Ovary (tissue), 3 donors: ENCODE data around the gene TMPRSS4.

ENCODE experiments used
- EP300 ChIP-seq: sonication (generic); formaldehyde crosslinking; IDR thresholded peaks from one replicate; pipeline ENCODE4 v1.6.1; 2017; ENCODE audit warnings: antibody characterized with exemption
- POLR2A ChIP-seq: fragments of 450-650 bp; IDR thresholded peaks from one replicate; pipeline ENCODE4 v1.6.1; 2017; ENCODE audit warnings: antibody characterized with exemption, mild to moderate bottlenecking, moderate library complexity
- TF ChIP-seq, protein P1 (sequence below), 3 donors: fragments of 450-650 bp in 2 of 3; fragments of 200-600 bp in 1 of 3; IDR thresholded peaks; one replicate each; pipeline versions ENCODE4 v1.5.1 to v1.8.0; 2016 to 2022; ENCODE audit warnings: antibody characterized with exemption in 3 of 3, mild to moderate bottlenecking in 1 of 3
- donor health status: DM: no; HTN: no; CAD: no.

DNA sequence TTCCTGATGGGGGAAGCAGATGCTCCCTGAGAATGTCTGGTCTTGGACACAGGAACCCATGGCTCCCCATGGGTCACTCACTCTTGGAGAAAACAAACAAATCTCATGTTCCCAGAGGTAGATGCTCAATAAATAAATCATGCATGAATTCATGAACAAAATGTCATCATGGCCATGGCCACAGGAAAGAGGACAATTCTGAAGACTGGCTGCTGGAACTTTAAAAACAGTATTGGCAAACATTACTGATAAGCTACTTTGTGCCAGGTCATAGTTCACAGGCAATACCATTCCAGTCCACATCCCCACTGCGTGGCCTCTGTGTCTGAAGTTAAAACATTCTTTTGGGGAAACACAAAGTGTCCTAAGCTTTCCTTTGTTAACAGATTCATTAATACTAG lies 19.1 kb downstream of the TMPRSS4 start:
- TF ChIP-seq, protein P1, sequence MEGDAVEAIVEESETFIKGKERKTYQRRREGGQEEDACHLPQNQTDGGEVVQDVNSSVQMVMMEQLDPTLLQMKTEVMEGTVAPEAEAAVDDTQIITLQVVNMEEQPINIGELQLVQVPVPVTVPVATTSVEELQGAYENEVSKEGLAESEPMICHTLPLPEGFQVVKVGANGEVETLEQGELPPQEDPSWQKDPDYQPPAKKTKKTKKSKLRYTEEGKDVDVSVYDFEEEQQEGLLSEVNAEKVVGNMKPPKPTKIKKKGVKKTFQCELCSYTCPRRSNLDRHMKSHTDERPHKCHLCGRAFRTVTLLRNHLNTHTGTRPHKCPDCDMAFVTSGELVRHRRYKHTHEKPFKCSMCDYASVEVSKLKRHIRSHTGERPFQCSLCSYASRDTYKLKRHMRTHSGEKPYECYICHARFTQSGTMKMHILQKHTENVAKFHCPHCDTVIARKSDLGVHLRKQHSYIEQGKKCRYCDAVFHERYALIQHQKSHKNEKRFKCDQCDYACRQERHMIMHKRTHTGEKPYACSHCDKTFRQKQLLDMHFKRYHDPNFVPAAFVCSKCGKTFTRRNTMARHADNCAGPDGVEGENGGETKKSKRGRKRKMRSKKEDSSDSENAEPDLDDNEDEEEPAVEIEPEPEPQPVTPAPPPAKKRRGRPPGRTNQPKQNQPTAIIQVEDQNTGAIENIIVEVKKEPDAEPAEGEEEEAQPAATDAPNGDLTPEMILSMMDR (IDR thresholded peaks at IDR 0.05): no peak
- TF ChIP-seq POLR2A: no peak
- no peak for TF ChIP-seq EP300
